HG02571 (cell line): ENCODE data around the gene JUP.

ENCODE experiments used
- ATAC-seq: cut with Tn5 transposase; IDR thresholded peaks from one replicate; pipeline ENCODE4 v1.9.1; 2021; ENCODE audit warnings: mild to moderate bottlenecking, moderate library complexity; ENCODE audit not compliant: unreplicated experiment

Gene JUP

DNA sequence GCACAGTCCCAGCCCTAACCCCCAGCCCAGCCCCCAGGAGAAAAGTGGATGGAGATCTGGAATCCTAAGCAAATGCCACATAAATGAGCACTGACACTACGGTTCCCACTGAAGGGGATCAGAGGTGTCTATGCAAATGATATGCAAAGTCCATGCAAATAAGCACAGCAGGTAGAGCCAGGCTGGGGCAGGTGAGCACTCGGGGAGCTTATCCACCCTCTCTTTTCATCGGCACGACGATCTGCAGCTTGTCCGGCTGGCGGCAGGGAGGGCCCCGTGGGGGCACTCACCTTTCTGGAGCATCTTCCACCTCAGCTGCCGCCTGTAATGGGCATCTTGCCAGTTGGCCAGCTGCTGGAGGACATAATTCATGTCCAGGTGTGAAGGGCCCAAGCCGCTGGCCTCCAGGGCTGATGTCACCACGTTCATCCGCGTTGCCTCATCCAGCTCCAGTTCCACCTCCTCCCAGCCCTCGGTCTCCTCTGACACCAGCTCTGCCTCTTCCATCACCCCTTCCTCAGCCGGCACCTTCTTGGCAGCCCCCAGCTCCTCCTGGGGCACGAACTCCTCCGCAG lies 61.9 kb downstream of the JUP start:
- no peak for ATAC-seq

DNA sequence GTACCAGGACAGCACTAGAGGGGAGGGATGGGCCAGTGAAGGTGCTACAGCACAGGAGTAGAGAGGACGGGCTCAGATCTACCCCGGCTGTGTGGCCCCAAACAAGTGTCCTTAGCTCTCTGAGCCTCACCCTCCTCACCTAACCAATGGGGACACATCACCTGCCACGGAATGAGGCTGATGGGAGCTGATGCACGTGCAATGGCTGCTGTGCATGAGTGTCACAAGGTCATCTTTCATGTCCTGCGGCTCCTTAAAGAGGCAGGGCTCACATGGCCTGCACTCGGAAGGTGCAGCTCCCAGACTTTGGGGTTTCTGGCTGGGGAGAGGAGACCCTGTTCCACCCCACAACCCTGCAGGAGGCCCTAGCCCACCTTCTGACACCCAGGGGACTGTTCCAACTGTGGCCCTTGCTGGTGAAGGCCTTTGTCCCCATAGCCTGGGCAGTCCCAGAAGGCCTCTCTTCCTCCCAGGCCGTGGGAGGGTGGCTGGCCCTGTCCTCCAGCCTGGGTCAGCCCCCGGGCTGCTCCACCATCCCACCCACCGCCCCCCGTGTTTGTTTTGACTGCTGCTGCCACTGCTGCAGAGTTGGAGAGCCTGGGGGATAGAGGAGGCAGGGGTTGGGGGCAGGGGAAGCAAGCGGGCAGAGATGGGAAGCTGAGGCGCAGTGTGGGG lies 62.6 kb downstream of the JUP start:
- no peak for ATAC-seq

GRCh38 chr17:41722231-41722630 lies 64.3 kb downstream of the JUP start:
- no peak for ATAC-seq

DNA sequence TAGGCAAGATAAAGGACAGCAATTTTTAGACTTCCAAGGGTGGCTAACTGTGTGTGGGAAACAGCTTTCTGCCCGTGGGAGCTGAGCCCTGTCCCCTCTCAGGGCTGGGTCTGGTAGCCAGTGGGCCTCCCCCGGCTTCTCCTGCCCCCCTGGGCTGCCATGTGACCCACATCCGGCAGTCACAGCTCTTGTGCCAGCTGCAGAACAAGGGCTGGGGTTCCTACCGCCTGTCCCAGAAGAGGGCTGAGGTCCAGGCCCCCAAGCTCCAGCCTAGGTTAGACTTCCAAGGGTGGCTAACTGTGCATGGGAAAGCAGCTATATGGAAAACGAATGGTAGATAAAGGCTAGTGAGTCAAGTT lies 68.2 kb downstream of the JUP start:
- no peak for ATAC-seq

- no peak for ATAC-seq
These were observed 68.9 kb downstream of the JUP start for GRCh38 chr17:41717408-41718286.

- ATAC-seq, result no peak
These were observed 74.7 kb downstream of the JUP start, which contains the start of gene GAST for GRCh38 chr17:41711669-41712400. TSS of gene GAST (plus strand) at chr17:41712331. CDS start at chr17:41715437, 3,106 bp downstream.

GRCh38 chr17:41710472-41711090 lies 75.9 kb downstream of the JUP start:
- ATAC-seq, result no peak

- ATAC-seq, result no peak
These were observed 78.5 kb downstream of the JUP start for GRCh38 chr17:41707803-41708669.

DNA sequence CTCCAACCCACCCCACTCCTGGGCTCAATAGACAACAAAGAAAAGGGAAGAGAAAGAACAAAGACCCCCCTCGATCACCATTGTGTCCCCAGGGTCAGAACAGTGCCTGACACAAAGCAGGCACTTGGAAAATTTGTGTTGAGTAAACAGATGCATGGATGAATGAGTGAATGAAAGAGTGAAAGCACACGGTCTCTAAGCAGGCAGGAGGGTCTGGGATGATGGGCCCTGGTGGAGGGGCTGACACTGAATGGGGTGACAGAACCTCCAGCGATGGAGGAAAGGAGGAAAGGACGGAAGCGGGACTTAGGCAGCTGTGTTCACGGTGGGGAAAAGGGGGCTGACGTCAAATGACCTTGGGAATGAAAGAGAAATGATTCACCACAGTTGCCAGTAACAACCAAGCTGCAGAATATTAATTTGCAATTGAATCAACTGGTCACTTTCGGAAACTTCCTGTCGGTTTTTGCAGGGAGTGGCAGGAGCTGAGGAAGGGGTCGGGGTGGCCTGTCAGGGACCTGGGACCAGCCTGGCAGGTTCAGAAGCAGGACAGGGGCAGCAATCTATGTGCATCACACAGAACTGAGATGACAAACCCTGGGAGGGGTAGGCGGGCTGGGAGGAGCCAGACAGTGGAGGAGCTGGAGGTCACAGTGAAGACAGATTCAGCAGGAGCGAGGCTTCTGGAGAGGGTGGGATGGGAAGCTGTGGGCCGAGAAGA lies 81.1 kb downstream of the JUP start:
- no peak for ATAC-seq
